Caco-2 (cell line): ENCODE data around the gene OAT. TPM values are rescaled to one million over a fixed set of nuclear protein-coding genes. Genes with fewer than 3 reads are reported as not detected.

Experiments used
- BruUV-seq: library from RNA; stranded (reverse); fragments of 400-500 nt; replicated peaks from 2 replicates; lab custom pipeline; 2021; lab: Mats Ljungman, UMichigan
- CTCF ChIA-PET: fragments of 300-600 bp; sonication (Branson Sonifier 250); formaldehyde crosslinking; loops from one replicate; lab custom pipeline; 2022; ENCODE audit warnings: antibody characterized with exemption; lab: Charles Lee
- POLR2A ChIA-PET: fragments of 300-600 bp; sonication (Branson Sonifier 250); formaldehyde crosslinking; loops from one replicate; lab custom pipeline; 2022; ENCODE audit warnings: antibody characterized with exemption; lab: Charles Lee
- DNase-seq, 2 experiments: peaks; one replicate each; pipeline versions ENCODE4 v3.0.0 to v3.0.0-alpha.2; 2020 to 2022
- H3K27me3 ChIP-seq: replicated peaks from 2 replicates; pipeline ENCODE4 v1.6.0; 2011; ENCODE audit warnings: low read length; ENCODE audit not compliant: control insufficient read depth, insufficient read depth
- H3K36me3 ChIP-seq: 2 replicates; pipeline ENCODE4 v1.5.1; 2011; ENCODE audit warnings: low read length; ENCODE audit not compliant: control insufficient read depth, insufficient read depth
- H3K4me1 ChIP-seq: fragments of 250-450 bp; sonication (Bioruptor Pico); 2 replicates; pipeline ENCODE4 v1.5.1; 2020; ENCODE audit warnings: mild to moderate bottlenecking
- H3K4me3 ChIP-seq: 2 replicates; pipeline ENCODE4 v1.5.1; 2011; ENCODE audit warnings: low read depth, mild to moderate bottlenecking, control low read depth, low read length
- H3K9me3 ChIP-seq: fragments of 250-450 bp; sonication (Bioruptor Pico); 2 replicates; pipeline ENCODE4 v1.5.1; 2020; ENCODE audit warnings: mild to moderate bottlenecking, moderate library complexity
- H3K27ac Mint-ChIP-seq: one replicate; pipeline ENCODE4 v1.8.0; 2022; ENCODE audit warnings: mixed read lengths; ENCODE audit not compliant: unreplicated experiment
- H3K27me3 Mint-ChIP-seq: one replicate; pipeline ENCODE4 v1.8.0; 2022; ENCODE audit warnings: mixed read lengths; ENCODE audit not compliant: insufficient read depth, unreplicated experiment
- H3K36me3 Mint-ChIP-seq: one replicate; pipeline ENCODE4 v1.8.0; 2022; ENCODE audit warnings: mild to moderate bottlenecking, mixed read lengths; ENCODE audit not compliant: insufficient read depth, unreplicated experiment
- H3K4me1 Mint-ChIP-seq: one replicate; pipeline ENCODE4 v1.8.0; 2022; ENCODE audit warnings: low read depth, mixed read lengths; ENCODE audit not compliant: unreplicated experiment
- H3K4me3 Mint-ChIP-seq: one replicate; pipeline ENCODE4 v1.8.0; 2022; ENCODE audit warnings: mild to moderate bottlenecking, moderate library complexity, mixed read lengths; ENCODE audit not compliant: unreplicated experiment
- H3K9me3 Mint-ChIP-seq: one replicate; pipeline ENCODE4 v1.8.0; 2022; ENCODE audit warnings: mixed read lengths; ENCODE audit not compliant: unreplicated experiment
- intact Hi-C: fragments of 100-400 bp; cut with micrococcal nuclease; formaldehyde crosslinking; loops from one replicate; pipeline ENCODE4 v1.10.0; 2022; ENCODE audit not compliant: unreplicated experiment
- total RNA-seq: library from RNA; stranded (reverse); gene quantifications from 2 replicates; pipeline ENCODE4 v1.2.3, GENCODE V29; 2022
- TF ChIP-seq, protein P1 (sequence below), 2 experiments: fragments of 200-600 bp in 1 of 2; IDR thresholded peaks; 1 replicate in 1 of 2; 2 replicates in 1 of 2; pipeline versions ENCODE4 v1.5.1 to v1.8.0; 2011 to 2022; ENCODE audit warnings: antibody characterized with exemption in 1 of 2, control low read depth in 1 of 2, inconsistent platforms in 1 of 2, low read depth in 1 of 2, low read length in 1 of 2, mild to moderate bottlenecking in 1 of 2, moderate library complexity in 1 of 2; ENCODE audit not compliant: insufficient read depth in 1 of 2, severe bottlenecking in 1 of 2, unreplicated experiment in 1 of 2

Gene OAT
- total RNA-seq, 1 experiment from 2014 or later, result 312 TPM

DNA sequence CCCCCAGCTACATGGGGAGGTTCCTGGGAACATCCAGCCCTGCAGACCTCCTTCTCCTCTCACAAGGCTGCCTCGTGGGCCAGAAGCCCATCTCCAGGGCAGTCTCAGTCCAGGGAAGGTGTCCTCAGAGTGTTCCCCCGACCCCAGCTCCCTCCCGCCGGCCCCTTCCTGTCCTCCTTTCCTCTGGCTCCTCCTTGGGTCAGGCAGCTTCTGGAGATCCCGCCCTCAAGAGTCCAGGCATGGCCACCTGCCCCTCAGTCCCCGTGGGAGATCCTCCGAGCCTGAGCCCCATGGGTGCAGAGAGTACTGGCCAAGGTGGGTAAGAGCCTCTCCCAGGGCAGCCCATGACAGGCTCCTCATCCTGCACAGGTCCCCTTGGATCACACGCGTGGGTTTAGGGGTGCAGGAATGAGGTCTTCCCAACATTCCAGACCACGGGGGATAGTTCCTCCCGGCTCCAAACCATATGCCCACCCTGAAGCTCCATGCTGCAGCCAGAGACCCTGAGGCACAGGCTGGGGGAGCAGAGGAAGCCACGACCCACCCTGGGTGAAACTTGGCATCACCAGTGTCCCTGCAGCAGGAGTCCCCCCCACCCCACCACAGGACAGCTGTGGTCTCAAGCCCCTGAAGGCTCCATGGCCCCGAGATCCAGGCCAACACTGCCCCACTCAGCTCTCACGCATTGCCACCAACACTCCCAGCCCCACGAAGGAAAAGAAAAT, 65.5 kb downstream of the OAT start:
- no peak overlapping the region for H3K4me3 Mint-ChIP-seq
- no peaks in the 10 kb centered on the region for H3K9me3 ChIP-seq
- H3K9me3 Mint-ChIP-seq, result no peaks in the 10 kb centered on the region
- DNase-seq, result peak in 1 of 2 experiments; percentile 18
- H3K4me1 ChIP-seq, result peaks cover 6% of the 10 kb centered on the region; the same call in 1 of the 2 replicates
- H3K27me3 Mint-ChIP-seq, result peaks cover 5% of the 10 kb centered on the region
- ChIA-PET CTCF (no interaction called here), POLR2A (no interaction called here)
- no TSS peak for BruUV-seq
- no peak overlapping the region for H3K4me3 ChIP-seq
- TF ChIP-seq, protein P1, sequence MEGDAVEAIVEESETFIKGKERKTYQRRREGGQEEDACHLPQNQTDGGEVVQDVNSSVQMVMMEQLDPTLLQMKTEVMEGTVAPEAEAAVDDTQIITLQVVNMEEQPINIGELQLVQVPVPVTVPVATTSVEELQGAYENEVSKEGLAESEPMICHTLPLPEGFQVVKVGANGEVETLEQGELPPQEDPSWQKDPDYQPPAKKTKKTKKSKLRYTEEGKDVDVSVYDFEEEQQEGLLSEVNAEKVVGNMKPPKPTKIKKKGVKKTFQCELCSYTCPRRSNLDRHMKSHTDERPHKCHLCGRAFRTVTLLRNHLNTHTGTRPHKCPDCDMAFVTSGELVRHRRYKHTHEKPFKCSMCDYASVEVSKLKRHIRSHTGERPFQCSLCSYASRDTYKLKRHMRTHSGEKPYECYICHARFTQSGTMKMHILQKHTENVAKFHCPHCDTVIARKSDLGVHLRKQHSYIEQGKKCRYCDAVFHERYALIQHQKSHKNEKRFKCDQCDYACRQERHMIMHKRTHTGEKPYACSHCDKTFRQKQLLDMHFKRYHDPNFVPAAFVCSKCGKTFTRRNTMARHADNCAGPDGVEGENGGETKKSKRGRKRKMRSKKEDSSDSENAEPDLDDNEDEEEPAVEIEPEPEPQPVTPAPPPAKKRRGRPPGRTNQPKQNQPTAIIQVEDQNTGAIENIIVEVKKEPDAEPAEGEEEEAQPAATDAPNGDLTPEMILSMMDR (IDR thresholded peaks at IDR 0.05; ENCODE audit: insufficient read depth in 1 of 2, low read depth in 1 of 2, low read length in 1 of 2, severe bottlenecking in 1 of 2, unreplicated experiment in 1 of 2), result no peak
- H3K36me3 Mint-ChIP-seq, result no peaks in the 10 kb centered on the region
- no peaks in the 10 kb centered on the region for H3K36me3 ChIP-seq
- peaks cover 11% of the 10 kb centered on the region for H3K4me1 Mint-ChIP-seq
- H3K27me3 ChIP-seq, result no peaks in the 10 kb centered on the region; the same call in 1 of the 2 replicates
- intact Hi-C loops, result no loop called here
- no peak overlapping the region for H3K27ac Mint-ChIP-seq

GRCh38 chr10:124351481-124352220, 67.1 kb downstream of the OAT start:
- BruUV-seq, result no TSS peak
- Histone ChIP-seq H3K27me3 (no peaks in the 10 kb centered on the region; the same call in 1 of the 2 replicates), H3K4me3 (no peak overlapping the region), H3K36me3 (no peaks in the 10 kb centered on the region), H3K4me1 (peaks cover 6% of the 10 kb centered on the region; the same call in 1 of the 2 replicates), H3K9me3 (no peaks in the 10 kb centered on the region)
- TF ChIP-seq, protein P1 (IDR thresholded peaks at IDR 0.05; ENCODE audit: insufficient read depth in 1 of 2, low read depth in 1 of 2, low read length in 1 of 2, severe bottlenecking in 1 of 2, unreplicated experiment in 1 of 2), result no peak
- POLR2A ChIA-PET, result no interaction called here
- CTCF ChIA-PET, result no interaction called here
- no peaks in the 10 kb centered on the region for H3K27me3 Mint-ChIP-seq
- no peaks in the 10 kb centered on the region for H3K36me3 Mint-ChIP-seq
- peak in 1 of 2 experiments; percentile 9 for DNase-seq
- H3K9me3 Mint-ChIP-seq, result no peaks in the 10 kb centered on the region
- peaks cover 11% of the 10 kb centered on the region for H3K4me1 Mint-ChIP-seq
- intact Hi-C loops, result no loop called here
- H3K4me3 Mint-ChIP-seq, result no peak overlapping the region
- no peak overlapping the region for H3K27ac Mint-ChIP-seq

DNA sequence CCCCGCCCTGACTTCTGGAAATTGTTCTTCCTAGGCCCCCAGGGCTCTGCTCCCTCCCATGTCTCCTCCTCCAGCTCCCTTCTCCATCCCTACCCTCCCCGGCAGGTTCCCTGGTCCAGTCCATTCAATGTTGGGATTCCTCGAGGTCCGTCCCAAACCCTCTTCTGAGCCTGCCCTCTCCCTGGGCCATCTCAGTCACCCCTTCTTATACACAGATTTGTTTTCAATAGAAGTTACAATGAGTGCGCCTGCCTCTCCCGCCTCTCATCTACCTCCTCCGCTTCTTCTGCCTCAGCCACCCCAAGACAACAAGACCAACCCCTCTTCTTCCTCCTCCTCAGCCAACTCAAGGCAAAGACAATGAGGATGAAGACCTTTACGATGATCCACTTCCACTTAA, 67.9 kb downstream of the OAT start:
- Mint-ChIP-seq H3K9me3 (no peaks in the 10 kb centered on the region), H3K27ac (no peak overlapping the region), H3K4me1 (peaks cover 11% of the 10 kb centered on the region), H3K36me3 (no peaks in the 10 kb centered on the region), H3K4me3 (no peak overlapping the region), H3K27me3 (no peaks in the 10 kb centered on the region)
- ChIA-PET POLR2A (no interaction called here), CTCF (no interaction called here)
- Histone ChIP-seq H3K4me3 (no peak overlapping the region), H3K36me3 (no peaks in the 10 kb centered on the region), H3K4me1 (peaks cover 6% of the 10 kb centered on the region; the same call in 1 of the 2 replicates), H3K9me3 (no peaks in the 10 kb centered on the region), H3K27me3 (no peaks in the 10 kb centered on the region; the same call in 1 of the 2 replicates)
- DNase-seq, result peak in 1 of 2 experiments; percentile 14
- TF ChIP-seq, protein P1 (IDR thresholded peaks at IDR 0.05; ENCODE audit: insufficient read depth in 1 of 2, low read depth in 1 of 2, low read length in 1 of 2, severe bottlenecking in 1 of 2, unreplicated experiment in 1 of 2), result no peak
- BruUV-seq, result no TSS peak
- intact Hi-C loops, result no loop called here
